ENCODE measurements around the gene GRAMD1B.

- TF ChIP-seq CTCF (IDR thresholded peaks at IDR 0.05) (peak in 3 of 4 experiments; percentile 15 to 63 (median 22)), POLR2A (IDR thresholded peaks at IDR 0.05) (no peak)
Measured at GRCh38 chr11:123640677-123641494, 210.8 kb downstream of the GRAMD1B start.
